Neural cell (in vitro differentiated cells): ENCODE results near the gene PLA2G4F. TPM values are rescaled to one million over a fixed set of nuclear protein-coding genes. Genes with fewer than 3 reads are reported as not detected.

Experiments used
- H2AFZ ChIP-seq: fragments of 200-600, 300-800 bp; sonication (generic), shearing (Covaris generic); 2 replicates; pipeline ENCODE4 v1.6.0; 2014; ENCODE audit warnings: low read depth, mild to moderate bottlenecking, antibody characterized with exemption, low read length, moderate library complexity
- H3F3A ChIP-seq: fragments of 200-600 bp; shearing (Covaris generic); 2 replicates; pipeline ENCODE4 v1.6.1; 2016; ENCODE audit warnings: mild to moderate bottlenecking, moderate library complexity, mixed read lengths, antibody characterized with exemption, low read length; ENCODE audit not compliant: insufficient read depth, poor library complexity, severe bottlenecking
- H3K27ac ChIP-seq: fragments of 200-600, 300-800 bp; sonication (generic), shearing (Covaris generic); 2 replicates; pipeline ENCODE4 v1.5.1; 2014; ENCODE audit warnings: mild to moderate bottlenecking, low read length, moderate library complexity
- H3K27me3 ChIP-seq: fragments of 300-800, 200-600 bp; sonication (generic), shearing (Covaris generic); 2 replicates; pipeline ENCODE4 v1.6.0; 2014; ENCODE audit warnings: mild to moderate bottlenecking, low read depth, low read length, moderate library complexity; ENCODE audit not compliant: insufficient read depth
- H3K36me3 ChIP-seq: fragments of 300-800, 200-600 bp; sonication (generic), shearing (Covaris generic); 2 replicates; pipeline ENCODE4 v1.5.1; 2014; ENCODE audit warnings: mild to moderate bottlenecking, antibody characterized with exemption, low read length, moderate library complexity; ENCODE audit not compliant: insufficient read depth
- H3K4me2 ChIP-seq: fragments of 300-800, 200-600 bp; sonication (generic), shearing (Covaris generic); 2 replicates; pipeline ENCODE4 v1.6.0; 2014; ENCODE audit warnings: mild to moderate bottlenecking, low read length
- H3K4me3 ChIP-seq: fragments of 300-800, 200-600 bp; sonication (generic), shearing (Covaris generic); 2 replicates; pipeline ENCODE4 v1.5.1; 2014; ENCODE audit warnings: mild to moderate bottlenecking, low read length, moderate library complexity
- H3K79me2 ChIP-seq: fragments of 200-600 bp; shearing (Covaris generic); replicated peaks from 2 replicates; pipeline ENCODE4 v1.6.0; 2014; ENCODE audit warnings: mild to moderate bottlenecking, low read length, moderate library complexity; ENCODE audit not compliant: insufficient read depth
- H3K9ac ChIP-seq: fragments of 300-800, 200-600 bp; sonication (generic), shearing (Covaris generic); 2 replicates; pipeline ENCODE4 v1.6.1; 2016; ENCODE audit warnings: mild to moderate bottlenecking, low read length, mixed read lengths
- H3K9me2 ChIP-seq: fragments of 200-600 bp; shearing (Covaris generic); 2 replicates; pipeline ENCODE4 v1.6.1; 2016; ENCODE audit warnings: mild to moderate bottlenecking, low read length, mixed read lengths; ENCODE audit not compliant: insufficient read depth
- H3K9me3 ChIP-seq: fragments of 200-600, 300-800 bp; sonication (generic), shearing (Covaris generic); 2 replicates; pipeline ENCODE4 v1.6.1; 2016; ENCODE audit warnings: mild to moderate bottlenecking, mixed run types, low read length, moderate library complexity, mixed read lengths
- H4K20me1 ChIP-seq: fragments of 200-600 bp; shearing (Covaris generic); 2 replicates; pipeline ENCODE4 v1.6.1; 2016; ENCODE audit warnings: mild to moderate bottlenecking, mixed run types; ENCODE audit not compliant: insufficient read depth
- EP300 ChIP-seq: fragments of 450-650 bp; conservative IDR thresholded peaks from 2 replicates; pipeline ENCODE4 v1.6.1; 2014; ENCODE audit warnings: antibody characterized with exemption, mild to moderate bottlenecking, moderate library complexity; ENCODE audit not compliant: poor library complexity, severe bottlenecking
- EZH2 ChIP-seq: fragments of 200-600, 300-800 bp; shearing (Covaris generic), sonication (generic); IDR thresholded peaks from 2 replicates; pipeline ENCODE4 v1.6.1; 2014; ENCODE audit warnings: antibody characterized with exemption, low read length, borderline replicate concordance, mild to moderate bottlenecking; ENCODE audit not compliant: insufficient read depth, poor library complexity, severe bottlenecking
- MXI1 ChIP-seq: fragments of 450-650 bp; conservative IDR thresholded peaks from 2 replicates; pipeline ENCODE4 v1.6.1; 2014; ENCODE audit warnings: antibody characterized with exemption, mild to moderate bottlenecking; ENCODE audit not compliant: poor library complexity, severe bottlenecking
- POLR2AphosphoS5 ChIP-seq: IDR thresholded peaks from 2 replicates; pipeline ENCODE4 v1.6.1; 2012
- RAD21 ChIP-seq: fragments of 450-650 bp; conservative IDR thresholded peaks from 2 replicates; pipeline ENCODE4 v1.6.1; 2014; ENCODE audit warnings: antibody characterized with exemption, mild to moderate bottlenecking, moderate library complexity
- SMC3 ChIP-seq: fragments of 450-650 bp; conservative IDR thresholded peaks from 2 replicates; pipeline ENCODE4 v1.6.1; 2014; ENCODE audit warnings: antibody characterized with exemption, mild to moderate bottlenecking, moderate library complexity; ENCODE audit not compliant: poor library complexity
- TAF1 ChIP-seq: IDR thresholded peaks from 2 replicates; pipeline ENCODE4 v1.6.1; 2012; ENCODE audit warnings: low read depth
- polyA plus RNA-seq: library from polyadenylated mRNA; depleted of rRNA; stranded (reverse); fragments of >200 nt; gene quantifications from 2 replicates; pipeline ENCODE4 v1.2.3, GENCODE V29; 2014
- TF ChIP-seq, protein P1 (sequence below): fragments of 450-650 bp; IDR thresholded peaks from 2 replicates; pipeline ENCODE4 v1.5.1; 2014; ENCODE audit warnings: antibody characterized with exemption, mild to moderate bottlenecking, moderate library complexity; ENCODE audit not compliant: poor library complexity, severe bottlenecking
- TF ChIP-seq, protein P2 (sequence below): IDR thresholded peaks from 2 replicates; pipeline ENCODE4 v1.6.1; 2012; ENCODE audit warnings: borderline replicate concordance

PLA2G4F gene
- polyA plus RNA-seq, 1 donor from 2014 or later, result not detected

DNA sequence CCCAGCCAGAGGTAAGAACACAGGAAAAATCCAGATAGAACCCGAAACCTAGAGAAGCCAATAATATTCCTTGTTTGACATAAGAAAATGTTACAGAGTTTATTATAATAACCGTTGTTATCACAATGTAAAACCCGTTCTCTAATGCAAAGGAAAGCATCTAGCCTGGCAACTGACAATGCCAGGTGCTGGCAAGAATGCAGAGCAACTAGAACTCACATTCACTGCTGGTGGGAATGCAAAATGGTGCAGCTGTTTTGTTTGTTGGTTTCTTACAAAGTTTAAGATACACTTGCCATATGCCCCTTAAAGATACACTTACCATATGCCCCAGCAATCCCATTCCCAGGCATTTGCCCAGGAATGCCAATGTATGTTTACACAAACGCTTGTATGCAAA, 28.3 kb upstream of the PLA2G4F start:
- TF ChIP-seq, protein P1, sequence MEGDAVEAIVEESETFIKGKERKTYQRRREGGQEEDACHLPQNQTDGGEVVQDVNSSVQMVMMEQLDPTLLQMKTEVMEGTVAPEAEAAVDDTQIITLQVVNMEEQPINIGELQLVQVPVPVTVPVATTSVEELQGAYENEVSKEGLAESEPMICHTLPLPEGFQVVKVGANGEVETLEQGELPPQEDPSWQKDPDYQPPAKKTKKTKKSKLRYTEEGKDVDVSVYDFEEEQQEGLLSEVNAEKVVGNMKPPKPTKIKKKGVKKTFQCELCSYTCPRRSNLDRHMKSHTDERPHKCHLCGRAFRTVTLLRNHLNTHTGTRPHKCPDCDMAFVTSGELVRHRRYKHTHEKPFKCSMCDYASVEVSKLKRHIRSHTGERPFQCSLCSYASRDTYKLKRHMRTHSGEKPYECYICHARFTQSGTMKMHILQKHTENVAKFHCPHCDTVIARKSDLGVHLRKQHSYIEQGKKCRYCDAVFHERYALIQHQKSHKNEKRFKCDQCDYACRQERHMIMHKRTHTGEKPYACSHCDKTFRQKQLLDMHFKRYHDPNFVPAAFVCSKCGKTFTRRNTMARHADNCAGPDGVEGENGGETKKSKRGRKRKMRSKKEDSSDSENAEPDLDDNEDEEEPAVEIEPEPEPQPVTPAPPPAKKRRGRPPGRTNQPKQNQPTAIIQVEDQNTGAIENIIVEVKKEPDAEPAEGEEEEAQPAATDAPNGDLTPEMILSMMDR, result no peak
- TF ChIP-seq TAF1, result no peak
- no peak for TF ChIP-seq MXI1
- no peak for TF ChIP-seq RAD21
- TF ChIP-seq SMC3, result no peak
- no peak for TF ChIP-seq POLR2AphosphoS5
- TF ChIP-seq EZH2, result no peak
- TF ChIP-seq, protein P2, sequence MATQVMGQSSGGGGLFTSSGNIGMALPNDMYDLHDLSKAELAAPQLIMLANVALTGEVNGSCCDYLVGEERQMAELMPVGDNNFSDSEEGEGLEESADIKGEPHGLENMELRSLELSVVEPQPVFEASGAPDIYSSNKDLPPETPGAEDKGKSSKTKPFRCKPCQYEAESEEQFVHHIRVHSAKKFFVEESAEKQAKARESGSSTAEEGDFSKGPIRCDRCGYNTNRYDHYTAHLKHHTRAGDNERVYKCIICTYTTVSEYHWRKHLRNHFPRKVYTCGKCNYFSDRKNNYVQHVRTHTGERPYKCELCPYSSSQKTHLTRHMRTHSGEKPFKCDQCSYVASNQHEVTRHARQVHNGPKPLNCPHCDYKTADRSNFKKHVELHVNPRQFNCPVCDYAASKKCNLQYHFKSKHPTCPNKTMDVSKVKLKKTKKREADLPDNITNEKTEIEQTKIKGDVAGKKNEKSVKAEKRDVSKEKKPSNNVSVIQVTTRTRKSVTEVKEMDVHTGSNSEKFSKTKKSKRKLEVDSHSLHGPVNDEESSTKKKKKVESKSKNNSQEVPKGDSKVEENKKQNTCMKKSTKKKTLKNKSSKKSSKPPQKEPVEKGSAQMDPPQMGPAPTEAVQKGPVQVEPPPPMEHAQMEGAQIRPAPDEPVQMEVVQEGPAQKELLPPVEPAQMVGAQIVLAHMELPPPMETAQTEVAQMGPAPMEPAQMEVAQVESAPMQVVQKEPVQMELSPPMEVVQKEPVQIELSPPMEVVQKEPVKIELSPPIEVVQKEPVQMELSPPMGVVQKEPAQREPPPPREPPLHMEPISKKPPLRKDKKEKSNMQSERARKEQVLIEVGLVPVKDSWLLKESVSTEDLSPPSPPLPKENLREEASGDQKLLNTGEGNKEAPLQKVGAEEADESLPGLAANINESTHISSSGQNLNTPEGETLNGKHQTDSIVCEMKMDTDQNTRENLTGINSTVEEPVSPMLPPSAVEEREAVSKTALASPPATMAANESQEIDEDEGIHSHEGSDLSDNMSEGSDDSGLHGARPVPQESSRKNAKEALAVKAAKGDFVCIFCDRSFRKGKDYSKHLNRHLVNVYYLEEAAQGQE, result no peak
- TF ChIP-seq EP300, result no peak
- Histone ChIP-seq H3K9ac (no peak overlapping the region), H3K36me3 (peaks cover 20% of the 10 kb centered on the region), H3K9me3 (no peaks in the 10 kb centered on the region), H3F3A (no peaks in the 10 kb centered on the region), H2AFZ (no peak overlapping the region), H3K27me3 (no peaks in the 10 kb centered on the region), H3K79me2 (no peaks in the 10 kb centered on the region), H3K4me3 (no peak overlapping the region), H3K9me2 (no peaks in the 10 kb centered on the region), H4K20me1 (no peaks in the 10 kb centered on the region), H3K4me2 (no peak overlapping the region), H3K27ac (no peak overlapping the region)

DNA sequence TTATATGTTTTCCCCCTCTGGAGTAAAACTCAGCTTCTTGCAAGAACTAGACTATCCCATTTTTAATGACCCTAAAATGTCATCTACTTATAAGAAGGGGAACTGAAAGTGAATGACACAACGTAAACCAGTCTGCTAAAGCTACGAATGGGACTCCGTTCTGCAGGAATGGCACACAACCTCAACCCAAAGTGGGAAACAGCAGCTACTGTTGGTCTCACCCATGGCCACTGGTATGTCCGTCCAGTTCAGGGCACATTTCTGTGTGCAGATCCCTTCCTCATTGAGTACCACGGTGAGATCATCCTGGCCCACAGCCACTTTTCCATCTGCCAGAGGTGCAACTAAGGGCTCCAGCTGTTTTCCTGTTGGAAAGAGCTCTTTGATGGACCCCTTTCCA, 27.9 kb upstream of the PLA2G4F start:
- Histone ChIP-seq H3K27ac (no peak overlapping the region), H4K20me1 (no peaks in the 10 kb centered on the region), H3K79me2 (no peaks in the 10 kb centered on the region), H3K36me3 (peaks cover 20% of the 10 kb centered on the region), H3K4me2 (no peak overlapping the region), H3K4me3 (no peak overlapping the region), H3K9ac (no peak overlapping the region), H3K27me3 (no peaks in the 10 kb centered on the region), H3F3A (no peaks in the 10 kb centered on the region), H3K9me3 (no peaks in the 10 kb centered on the region), H2AFZ (no peak overlapping the region), H3K9me2 (no peaks in the 10 kb centered on the region)
- TF ChIP-seq, protein P1, result no peak
- no peak for TF ChIP-seq POLR2AphosphoS5
- TF ChIP-seq, protein P2, result no peak
- TF ChIP-seq EP300, result no peak
- no peak for TF ChIP-seq RAD21
- TF ChIP-seq MXI1, result no peak
- no peak for TF ChIP-seq SMC3
- TF ChIP-seq TAF1, result no peak
- no peak for TF ChIP-seq EZH2
